ENCODE data around the gene TBC1D22A.

DNA sequence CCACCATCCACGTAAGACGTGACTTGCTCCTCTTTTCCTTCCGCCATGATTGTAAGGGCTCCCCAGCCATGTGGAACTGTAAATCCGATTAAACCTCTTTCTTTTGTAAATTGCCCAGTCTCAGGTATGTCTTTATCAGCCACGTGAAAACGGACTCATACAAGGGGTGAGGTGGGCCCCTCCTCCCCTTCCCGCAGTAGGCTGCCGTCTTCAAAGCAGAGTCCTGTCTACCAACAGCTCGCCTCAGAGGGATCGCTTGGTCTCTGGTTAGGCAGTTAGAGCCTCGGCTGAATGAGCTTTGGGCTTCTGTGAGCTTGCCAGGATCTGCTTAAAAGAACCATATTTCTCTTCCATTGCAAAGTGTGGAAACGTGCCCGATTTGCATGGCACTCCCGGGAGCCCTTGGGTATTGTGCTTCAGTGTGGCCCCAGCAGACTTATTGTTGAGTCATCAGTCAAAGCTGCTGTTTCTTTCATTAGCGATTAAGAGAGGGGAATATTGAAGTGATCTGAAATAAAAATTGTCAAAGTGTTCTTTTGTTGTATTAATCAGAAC, 338.3 kb downstream of the TBC1D22A start:
- TF ChIP-seq, protein P1, sequence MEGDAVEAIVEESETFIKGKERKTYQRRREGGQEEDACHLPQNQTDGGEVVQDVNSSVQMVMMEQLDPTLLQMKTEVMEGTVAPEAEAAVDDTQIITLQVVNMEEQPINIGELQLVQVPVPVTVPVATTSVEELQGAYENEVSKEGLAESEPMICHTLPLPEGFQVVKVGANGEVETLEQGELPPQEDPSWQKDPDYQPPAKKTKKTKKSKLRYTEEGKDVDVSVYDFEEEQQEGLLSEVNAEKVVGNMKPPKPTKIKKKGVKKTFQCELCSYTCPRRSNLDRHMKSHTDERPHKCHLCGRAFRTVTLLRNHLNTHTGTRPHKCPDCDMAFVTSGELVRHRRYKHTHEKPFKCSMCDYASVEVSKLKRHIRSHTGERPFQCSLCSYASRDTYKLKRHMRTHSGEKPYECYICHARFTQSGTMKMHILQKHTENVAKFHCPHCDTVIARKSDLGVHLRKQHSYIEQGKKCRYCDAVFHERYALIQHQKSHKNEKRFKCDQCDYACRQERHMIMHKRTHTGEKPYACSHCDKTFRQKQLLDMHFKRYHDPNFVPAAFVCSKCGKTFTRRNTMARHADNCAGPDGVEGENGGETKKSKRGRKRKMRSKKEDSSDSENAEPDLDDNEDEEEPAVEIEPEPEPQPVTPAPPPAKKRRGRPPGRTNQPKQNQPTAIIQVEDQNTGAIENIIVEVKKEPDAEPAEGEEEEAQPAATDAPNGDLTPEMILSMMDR (IDR thresholded peaks at IDR 0.05): no peak
- TF ChIP-seq POLR2A (IDR thresholded peaks at IDR 0.05) (no peak), EP300 (IDR thresholded peaks at IDR 0.05; ENCODE audit: low read depth) (no peak), POLR2AphosphoS5 (IDR thresholded peaks at IDR 0.05) (no peak)

Measured in transverse colon (tissue), 4 donors.